PC-3 (cell line): Measurements from ENCODE around the gene CCDC178. TPM values are rescaled to one million over a fixed set of nuclear protein-coding genes. Genes with fewer than 3 reads are reported as not detected.
A peak's percentile ranks its signal among the peaks of the same experiment; 100 is the strongest.

ENCODE experiments used
- ATAC-seq: fragments of 200-7000 bp; cut with Tn5 transposase; 2 replicates; pipeline ENCODE4 v1.9.1; 2020; ENCODE audit warnings: mild to moderate bottlenecking, moderate library complexity
- BruUV-seq: library from RNA; stranded (reverse); fragments of 400-500 nt; replicated peaks from 2 replicates; lab custom pipeline; 2021; lab: Mats Ljungman, UMichigan
- CTCF ChIA-PET: fragments of 300-600 bp; sonication (Branson Sonifier 250); formaldehyde crosslinking; loops from one replicate; lab custom pipeline; 2022; ENCODE audit warnings: antibody characterized with exemption; lab: Charles Lee
- POLR2A ChIA-PET: fragments of 300-600 bp; sonication (Branson Sonifier 250); formaldehyde crosslinking; loops from one replicate; lab custom pipeline; 2022; ENCODE audit warnings: antibody characterized with exemption; ENCODE audit not compliant: unreplicated experiment; lab: Charles Lee
- DNase-seq: peaks from one replicate; pipeline ENCODE4 v3.0.0-alpha.2; 2015
- H2AFZ ChIP-seq: fragments of 300-600 bp; sonication (generic); 2 replicates; pipeline ENCODE4 v1.6.0; 2016; ENCODE audit warnings: antibody characterized with exemption, low read length
- H3F3A ChIP-seq: fragments of 300-600 bp; sonication (generic); one replicate; pipeline ENCODE4 v1.6.0; 2017; ENCODE audit warnings: antibody characterized with exemption, low read length, control low read depth, mild to moderate bottlenecking; ENCODE audit not compliant: unreplicated experiment
- H3K27ac ChIP-seq: fragments of 300-600 bp; sonication (generic); 2 replicates; pipeline ENCODE4 v1.5.1; 2016; ENCODE audit warnings: mild to moderate bottlenecking, low read length
- H3K27me3 ChIP-seq: fragments of 300-600 bp; sonication (generic); 2 replicates; pipeline ENCODE4 v1.6.1; 2016; ENCODE audit warnings: low read length, mixed read lengths
- H3K36me3 ChIP-seq: fragments of 300-600 bp; sonication (generic); 2 replicates; pipeline ENCODE4 v1.6.1; 2016; ENCODE audit warnings: low read depth, mixed run types, low read length, mixed read lengths
- H3K4me1 ChIP-seq: fragments of 300-600 bp; sonication (generic); 2 replicates; pipeline ENCODE4 v1.5.1; 2016; ENCODE audit warnings: low read length; ENCODE audit not compliant: insufficient read depth
- H3K4me2 ChIP-seq: fragments of 300-600 bp; sonication (generic); 2 replicates; pipeline ENCODE4 v1.6.0; 2016; ENCODE audit warnings: low read length
- H3K4me3 ChIP-seq: fragments of 300-600 bp; sonication (generic); 2 replicates; pipeline ENCODE4 v1.5.1; 2016; ENCODE audit warnings: mild to moderate bottlenecking, low read length, mixed read lengths
- H3K79me2 ChIP-seq: fragments of 300-600 bp; sonication (generic); 2 replicates; pipeline ENCODE4 v1.6.1; 2017; ENCODE audit warnings: low read length, mixed read lengths
- H3K9ac ChIP-seq: fragments of 300-600 bp; sonication (generic); 2 replicates; pipeline ENCODE4 v1.6.0; 2016; ENCODE audit warnings: mild to moderate bottlenecking, low read length
- H3K9me2 ChIP-seq: fragments of 300-600 bp; sonication (generic); replicated peaks from 2 replicates; pipeline ENCODE4 v1.6.1; 2016; ENCODE audit warnings: mixed run types, low read length, mixed read lengths
- H3K9me3 ChIP-seq: fragments of 300-600 bp; sonication (generic); 2 replicates; pipeline ENCODE4 v1.6.1; 2016; ENCODE audit warnings: low read length, mixed read lengths
- H4K20me1 ChIP-seq: fragments of 300-600 bp; sonication (generic); 2 replicates; pipeline ENCODE4 v1.6.1; 2016; ENCODE audit warnings: low read length, mixed read lengths
- EZH2 ChIP-seq: fragments of 300-600 bp; sonication (generic); IDR thresholded peaks from one replicate; pipeline ENCODE4 v1.6.1; 2017; ENCODE audit warnings: antibody characterized with exemption, mild to moderate bottlenecking, low read length; ENCODE audit not compliant: unreplicated experiment
- EZH2phosphoT487 ChIP-seq: fragments of 300-600 bp; sonication (generic); IDR thresholded peaks from 2 replicates; pipeline ENCODE4 v1.6.1; 2018; ENCODE audit warnings: mild to moderate bottlenecking, antibody characterized with exemption, low read length, borderline replicate concordance
- intact Hi-C: fragments of 100-400 bp; cut with micrococcal nuclease; formaldehyde crosslinking; loops from 2 replicates; pipeline ENCODE4 v1.9.0; 2023
- total RNA-seq: library from RNA; depleted of rRNA; stranded (reverse); fragments of >200 nt; gene quantifications from 2 replicates; pipeline ENCODE4 v1.2.3, GENCODE V29; 2014
- TF ChIP-seq, protein P1 (sequence below): fragments of 300-600 bp; sonication (generic); conservative IDR thresholded peaks from 2 replicates; pipeline ENCODE4 v1.5.1; 2017; ENCODE audit warnings: antibody characterized with exemption, low read depth, mild to moderate bottlenecking, low read length

The CCDC178 gene
- total RNA-seq, 1 experiment from 2014 or later, result not detected

DNA sequence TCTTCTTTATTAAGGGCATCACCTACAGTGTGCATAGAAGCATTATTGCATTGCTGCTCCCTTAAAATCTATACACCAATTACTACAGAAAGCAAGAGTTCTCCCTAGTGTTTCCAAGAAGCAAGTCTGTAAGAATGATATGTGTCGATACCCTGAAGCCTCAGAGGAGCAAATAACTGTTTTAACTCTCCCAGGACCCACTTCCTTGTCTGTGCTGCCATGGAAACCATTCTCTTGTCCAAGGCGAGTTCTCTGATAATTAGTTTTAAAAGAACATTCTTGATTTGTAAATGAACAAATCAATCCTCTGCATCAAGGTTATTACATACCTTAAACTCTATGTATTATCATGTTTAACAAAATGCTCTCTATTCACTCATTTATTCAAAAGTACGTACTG, 340.9 kb downstream of the CCDC178 start:
- Histone ChIP-seq H3K9me3 (no peaks in the 10 kb centered on the region), H3K9me2 (no peaks in the 10 kb centered on the region), H3K4me3 (no peak overlapping the region), H3K4me1 (no peaks in the 10 kb centered on the region), H4K20me1 (no peaks in the 10 kb centered on the region), H3K27ac (no peak overlapping the region), H3K36me3 (no peaks in the 10 kb centered on the region), H3K4me2 (no peak overlapping the region), H3K27me3 (no peaks in the 10 kb centered on the region), H3K79me2 (no peaks in the 10 kb centered on the region), H3K9ac (no peak overlapping the region), H3F3A (no peaks in the 10 kb centered on the region), H2AFZ (no peak overlapping the region)
- no peak for ATAC-seq
- no TSS peak for BruUV-seq
- POLR2A ChIA-PET, result no interaction called here
- intact Hi-C loops, result no loop called here
- TF ChIP-seq EZH2phosphoT487 (no peak), EZH2 (no peak)
- TF ChIP-seq, protein P1, sequence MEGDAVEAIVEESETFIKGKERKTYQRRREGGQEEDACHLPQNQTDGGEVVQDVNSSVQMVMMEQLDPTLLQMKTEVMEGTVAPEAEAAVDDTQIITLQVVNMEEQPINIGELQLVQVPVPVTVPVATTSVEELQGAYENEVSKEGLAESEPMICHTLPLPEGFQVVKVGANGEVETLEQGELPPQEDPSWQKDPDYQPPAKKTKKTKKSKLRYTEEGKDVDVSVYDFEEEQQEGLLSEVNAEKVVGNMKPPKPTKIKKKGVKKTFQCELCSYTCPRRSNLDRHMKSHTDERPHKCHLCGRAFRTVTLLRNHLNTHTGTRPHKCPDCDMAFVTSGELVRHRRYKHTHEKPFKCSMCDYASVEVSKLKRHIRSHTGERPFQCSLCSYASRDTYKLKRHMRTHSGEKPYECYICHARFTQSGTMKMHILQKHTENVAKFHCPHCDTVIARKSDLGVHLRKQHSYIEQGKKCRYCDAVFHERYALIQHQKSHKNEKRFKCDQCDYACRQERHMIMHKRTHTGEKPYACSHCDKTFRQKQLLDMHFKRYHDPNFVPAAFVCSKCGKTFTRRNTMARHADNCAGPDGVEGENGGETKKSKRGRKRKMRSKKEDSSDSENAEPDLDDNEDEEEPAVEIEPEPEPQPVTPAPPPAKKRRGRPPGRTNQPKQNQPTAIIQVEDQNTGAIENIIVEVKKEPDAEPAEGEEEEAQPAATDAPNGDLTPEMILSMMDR, result no peak
- DNase-seq, result no peak
- CTCF ChIA-PET, result no interaction called here

DNA sequence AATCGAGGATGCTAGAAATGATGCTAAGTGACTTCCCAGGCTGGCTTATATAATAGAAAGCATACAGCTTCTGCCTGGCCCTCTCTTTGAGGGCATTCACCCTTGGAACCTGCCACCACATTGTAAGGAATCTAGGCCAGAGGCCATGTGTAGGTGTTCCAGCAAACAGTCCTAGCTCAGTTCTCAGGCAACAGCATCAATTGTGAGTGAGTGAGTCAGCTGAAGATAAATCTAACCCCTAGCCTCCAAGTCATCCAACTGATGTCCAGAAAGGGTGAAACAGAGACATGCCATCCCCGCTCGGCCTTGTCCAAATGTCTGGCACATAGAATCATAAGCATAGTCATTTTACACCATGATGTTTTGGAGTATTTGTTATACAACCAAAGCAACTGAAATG, 343.4 kb downstream of the CCDC178 start:
- H2AFZ ChIP-seq, result no peak overlapping the region
- H4K20me1 ChIP-seq, result no peaks in the 10 kb centered on the region
- no peaks in the 10 kb centered on the region for H3K4me1 ChIP-seq
- TF ChIP-seq, protein P1, result no peak
- TF ChIP-seq EZH2phosphoT487 (no peak), EZH2 (no peak)
- ChIA-PET CTCF (no interaction called here), POLR2A (no interaction called here)
- peak; percentile 24; the same call in 1 of the 2 replicates for ATAC-seq
- no peaks in the 10 kb centered on the region for H3K9me3 ChIP-seq
- no peaks in the 10 kb centered on the region for H3F3A ChIP-seq
- no TSS peak for BruUV-seq
- no peak overlapping the region for H3K27ac ChIP-seq
- intact Hi-C loops, result no loop called here
- no peak overlapping the region for H3K4me2 ChIP-seq
- no peaks in the 10 kb centered on the region for H3K36me3 ChIP-seq
- no peaks in the 10 kb centered on the region for H3K79me2 ChIP-seq
- DNase-seq, result no peak
- H3K9ac ChIP-seq, result no peak overlapping the region
- H3K9me2 ChIP-seq, result no peaks in the 10 kb centered on the region
- H3K4me3 ChIP-seq, result no peak overlapping the region
- no peaks in the 10 kb centered on the region for H3K27me3 ChIP-seq

DNA sequence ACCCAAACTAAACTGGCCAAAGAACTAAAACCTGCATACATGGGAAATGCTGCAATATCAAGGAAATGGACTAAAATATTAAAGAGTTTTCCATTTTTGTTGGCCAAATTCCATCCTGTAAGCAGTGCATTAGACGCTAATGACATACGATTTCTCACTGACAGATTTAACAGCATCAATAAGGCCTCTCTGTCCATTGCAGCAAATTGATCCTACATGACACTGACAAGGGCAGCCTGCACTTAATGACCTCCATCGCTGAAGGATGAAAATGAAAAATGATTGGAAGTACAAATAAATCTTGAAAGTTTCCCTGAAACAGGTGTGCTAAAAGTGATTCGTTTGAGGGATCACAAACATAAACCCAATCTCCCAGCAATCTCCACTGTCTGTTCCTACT, 350.1 kb downstream of the CCDC178 start:
- no peak for ATAC-seq
- intact Hi-C loops, result no loop called here
- POLR2A ChIA-PET, result no interaction called here
- H3K27me3 ChIP-seq, result no peaks in the 10 kb centered on the region
- no peaks in the 10 kb centered on the region for H3K4me1 ChIP-seq
- CTCF ChIA-PET, result no interaction called here
- no peak overlapping the region for H3K27ac ChIP-seq
- H3K36me3 ChIP-seq, result no peaks in the 10 kb centered on the region
- no peak overlapping the region for H3K4me3 ChIP-seq
- H4K20me1 ChIP-seq, result no peaks in the 10 kb centered on the region
- H3K79me2 ChIP-seq, result no peaks in the 10 kb centered on the region
- no peak overlapping the region for H2AFZ ChIP-seq
- H3K9ac ChIP-seq, result no peak overlapping the region
- no peaks in the 10 kb centered on the region for H3F3A ChIP-seq
- H3K4me2 ChIP-seq, result no peak overlapping the region
- no peak for TF ChIP-seq EZH2
- TF ChIP-seq, protein P1, result no peak
- no peak for TF ChIP-seq EZH2phosphoT487
- no peaks in the 10 kb centered on the region for H3K9me3 ChIP-seq
- no peak for DNase-seq
- BruUV-seq, result no TSS peak
- H3K9me2 ChIP-seq, result no peaks in the 10 kb centered on the region
